HK-2 (cell line): Measurements from ENCODE around the gene SESN1.

Experiments used
- DNase-seq: peaks from one replicate; pipeline ENCODE4 v3.0.0-alpha.2; 2018; ENCODE audit not compliant: unreplicated experiment

SESN1 gene

DNA sequence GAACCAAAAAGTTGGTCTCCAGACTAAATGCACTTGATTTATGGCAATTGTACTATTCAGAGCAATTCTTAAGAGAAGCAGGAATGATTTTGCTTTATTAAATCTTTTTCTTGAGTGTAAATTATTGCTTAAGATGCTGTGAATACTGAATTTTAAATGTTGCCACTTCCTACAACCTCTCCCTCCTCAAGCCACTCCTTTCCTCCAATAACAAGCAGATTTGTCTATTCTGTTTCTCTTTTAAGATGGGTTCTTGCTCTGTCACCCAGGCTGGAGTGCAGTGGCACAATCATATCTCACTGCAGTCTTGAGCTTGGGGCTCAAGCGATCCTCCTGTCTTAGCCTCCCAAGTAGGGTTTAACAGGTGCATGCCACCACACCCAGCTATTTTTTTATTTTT is 65.3 kb downstream of the SESN1 start:
- no peak for DNase-seq

DNA sequence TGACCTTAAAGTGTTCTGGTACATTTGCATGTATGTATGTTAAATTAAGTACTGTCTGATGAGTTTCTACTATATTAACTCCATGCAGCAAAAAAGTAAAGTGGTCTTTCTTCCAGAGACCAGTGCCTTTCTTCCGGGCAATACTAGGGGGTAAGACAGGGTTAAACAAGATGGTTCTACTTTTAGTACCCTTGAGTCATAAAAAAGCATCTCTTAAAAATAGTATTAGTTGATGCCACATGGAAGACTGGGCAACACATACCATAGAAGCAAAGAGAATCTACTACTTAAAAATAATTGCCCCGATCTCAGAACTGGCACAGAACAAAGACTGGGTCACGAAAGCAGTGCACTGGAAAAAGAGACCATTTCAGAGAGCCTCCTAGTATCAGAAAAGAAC is 66.2 kb downstream of the SESN1 start:
- DNase-seq, result no peak

DNA sequence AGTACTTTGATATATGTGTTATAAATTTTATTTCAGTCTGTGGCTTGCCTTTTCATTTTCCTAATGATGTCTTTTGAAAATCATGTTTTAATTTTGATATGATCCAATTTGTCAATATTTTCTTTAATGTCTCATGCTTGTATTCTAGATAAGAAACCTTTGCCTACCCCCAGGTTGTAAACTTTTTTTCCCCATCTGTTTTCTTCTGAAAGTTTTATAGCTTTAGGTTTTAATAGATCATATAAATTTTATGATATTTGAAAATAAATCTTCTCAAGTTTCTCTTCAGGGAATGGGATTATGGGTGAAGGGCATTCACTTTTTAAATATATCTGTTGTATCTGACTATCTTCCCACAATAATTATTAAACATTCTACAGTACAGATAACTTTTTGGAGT is 66.7 kb downstream of the SESN1 start:
- no peak for DNase-seq

DNA sequence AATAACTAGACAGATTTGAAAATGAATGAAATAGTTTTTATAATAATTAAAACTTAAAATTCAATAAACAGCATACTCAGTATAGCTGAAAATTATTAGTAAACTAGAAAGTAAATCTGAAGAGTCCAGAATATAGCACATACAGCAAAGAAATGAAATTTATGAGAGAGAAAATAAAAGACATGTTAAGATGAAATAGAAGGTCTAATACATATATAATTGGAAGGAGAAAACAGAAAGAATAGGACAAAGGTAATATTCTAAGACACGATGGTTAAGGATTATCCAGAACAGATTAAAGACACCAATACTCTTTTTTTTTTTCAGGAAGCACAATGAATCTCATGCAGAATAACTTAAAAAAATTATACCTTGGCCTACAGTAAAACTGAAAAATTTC is 69.0 kb downstream of the SESN1 start:
- no peak for DNase-seq

DNA sequence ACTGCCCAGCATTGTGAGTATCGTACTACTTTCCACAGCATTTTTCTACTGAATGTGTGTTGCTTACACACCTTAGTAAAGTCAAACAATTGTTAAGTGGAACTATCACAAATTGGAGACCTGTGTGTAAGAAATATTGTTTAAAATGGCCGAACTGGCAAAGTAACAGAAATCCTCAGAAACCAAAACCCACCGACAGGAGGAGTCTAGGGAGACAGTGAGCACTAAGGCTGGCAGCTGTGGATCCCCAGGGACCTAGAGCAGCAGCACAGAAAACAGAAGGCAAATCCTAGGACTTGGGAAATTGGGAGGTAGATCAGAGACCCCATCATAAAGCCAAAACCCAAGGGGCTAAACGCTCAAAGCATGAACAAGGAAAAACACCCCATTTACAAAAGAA is 69.9 kb downstream of the SESN1 start:
- no peak for DNase-seq

DNA sequence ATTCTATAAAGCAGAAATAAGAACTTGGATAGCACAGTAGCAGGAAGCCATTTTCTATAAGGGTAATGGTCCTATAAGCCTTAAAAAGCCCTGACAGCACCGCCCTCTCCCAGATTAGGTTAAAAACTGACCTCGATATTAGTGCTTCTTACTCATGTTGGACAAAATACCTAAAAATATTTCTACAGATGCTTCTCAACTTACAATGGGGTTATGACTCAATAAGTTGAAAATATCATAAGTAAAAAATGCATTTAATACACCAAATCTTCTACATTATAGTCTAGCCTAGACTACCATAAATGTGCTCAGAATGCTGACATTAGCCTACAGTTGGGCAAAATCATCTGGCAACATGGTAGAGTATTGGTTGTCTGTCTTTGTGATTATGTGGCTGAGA is 70.3 kb downstream of the SESN1 start:
- no peak for DNase-seq

DNA sequence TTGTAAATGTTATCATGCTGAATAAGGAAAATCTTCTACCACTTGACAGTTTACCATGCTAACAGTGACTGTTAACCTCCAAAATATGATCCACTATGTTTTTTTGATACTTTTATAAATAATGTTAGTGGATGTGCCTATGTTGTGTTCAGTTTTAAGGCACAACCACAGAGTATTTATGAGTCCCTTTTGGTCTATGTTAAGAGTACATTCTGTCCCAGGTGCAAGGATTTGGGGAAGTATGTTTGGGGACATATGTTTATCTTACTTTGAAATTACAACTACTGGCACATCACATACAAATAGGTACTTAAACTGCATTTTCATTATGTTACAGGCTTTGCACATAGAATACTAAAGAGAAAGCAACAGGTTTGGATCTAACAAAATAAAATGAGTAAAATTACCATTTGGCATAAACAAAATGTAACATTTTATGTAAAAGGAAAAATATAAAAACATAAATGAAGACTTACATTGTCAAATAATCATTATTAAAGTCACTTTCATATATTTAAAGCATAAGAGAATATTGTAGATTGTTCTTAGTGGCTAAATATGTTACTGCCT is 71.2 kb downstream of the SESN1 start:
- DNase-seq, result no peak

DNA sequence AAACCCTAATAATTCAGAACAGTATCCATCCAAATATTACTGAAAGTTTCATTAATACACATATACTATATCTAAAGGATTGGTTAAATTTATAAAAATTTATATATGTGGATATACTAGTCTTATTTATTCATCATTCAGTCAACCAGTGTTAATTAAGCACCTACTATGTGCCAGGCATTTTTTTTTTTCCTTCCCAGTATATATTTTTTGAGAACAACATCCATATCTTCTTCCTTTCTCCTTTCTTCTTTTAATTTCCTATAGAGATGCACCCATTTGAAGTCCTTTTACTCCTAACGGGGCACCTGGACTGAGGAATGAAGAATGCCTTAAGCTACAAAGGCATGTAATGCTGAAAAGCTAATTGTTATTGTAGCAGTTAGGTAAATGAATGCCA is 72.8 kb downstream of the SESN1 start:
- no peak for DNase-seq

DNA sequence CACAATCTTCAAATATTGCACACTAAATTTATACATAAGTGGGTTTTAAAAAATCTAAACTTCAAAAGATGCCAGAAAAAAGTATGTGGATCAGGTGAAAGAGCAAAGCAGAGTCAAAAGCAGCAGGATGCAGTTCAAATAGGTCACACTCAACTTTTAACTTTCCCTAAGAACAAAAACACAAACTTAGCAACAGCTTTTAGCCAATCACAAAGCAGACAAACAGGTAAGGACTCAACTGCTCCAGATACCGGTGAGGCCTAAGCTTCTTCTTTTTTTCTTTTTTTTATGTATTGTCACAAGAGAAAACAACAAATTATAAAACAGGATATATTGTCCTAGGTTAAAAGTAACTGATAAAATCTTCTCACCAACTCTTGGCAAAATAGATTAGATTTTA is 74.7 kb downstream of the SESN1 start:
- DNase-seq, result no peak

DNA sequence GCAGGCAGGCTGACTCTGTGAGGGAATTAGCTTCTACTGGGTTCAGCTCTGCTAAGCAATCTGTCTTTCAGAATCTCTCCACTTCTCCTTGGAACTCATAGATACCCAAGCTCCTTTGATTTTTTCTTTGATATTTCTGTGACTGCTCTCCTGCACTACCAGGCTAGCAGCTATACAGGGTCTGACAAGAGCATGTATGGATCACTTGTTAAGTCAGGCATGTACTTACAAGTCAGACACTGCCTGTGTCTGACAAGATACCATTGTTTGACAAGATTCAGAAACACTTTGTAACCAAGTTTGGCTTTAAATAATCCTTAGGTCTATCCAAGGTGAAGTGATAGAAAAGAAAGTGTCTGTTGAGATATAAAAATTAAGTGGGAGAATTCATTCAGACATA is 79.5 kb downstream of the SESN1 start:
- no peak for DNase-seq

DNA sequence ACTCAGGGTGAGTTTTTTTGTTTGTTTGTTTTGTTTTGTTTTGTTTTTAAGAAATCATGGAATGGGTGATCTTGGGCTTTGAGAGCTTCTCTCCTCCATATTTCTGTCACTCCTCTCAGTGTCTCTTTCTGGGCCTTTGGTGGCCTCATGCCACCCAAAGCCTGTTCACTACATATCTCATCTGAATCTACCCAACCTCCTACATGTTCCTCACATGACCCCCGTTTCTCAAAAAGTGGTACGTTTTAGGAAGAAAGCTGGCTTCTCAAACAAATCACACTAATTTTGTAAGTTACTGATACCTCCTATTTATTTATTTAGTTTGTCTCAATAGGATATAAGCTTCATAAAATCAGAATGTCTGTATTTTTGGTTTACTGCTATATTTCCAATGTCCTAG is 80.0 kb downstream of the SESN1 start:
- DNase-seq, result no peak

DNA sequence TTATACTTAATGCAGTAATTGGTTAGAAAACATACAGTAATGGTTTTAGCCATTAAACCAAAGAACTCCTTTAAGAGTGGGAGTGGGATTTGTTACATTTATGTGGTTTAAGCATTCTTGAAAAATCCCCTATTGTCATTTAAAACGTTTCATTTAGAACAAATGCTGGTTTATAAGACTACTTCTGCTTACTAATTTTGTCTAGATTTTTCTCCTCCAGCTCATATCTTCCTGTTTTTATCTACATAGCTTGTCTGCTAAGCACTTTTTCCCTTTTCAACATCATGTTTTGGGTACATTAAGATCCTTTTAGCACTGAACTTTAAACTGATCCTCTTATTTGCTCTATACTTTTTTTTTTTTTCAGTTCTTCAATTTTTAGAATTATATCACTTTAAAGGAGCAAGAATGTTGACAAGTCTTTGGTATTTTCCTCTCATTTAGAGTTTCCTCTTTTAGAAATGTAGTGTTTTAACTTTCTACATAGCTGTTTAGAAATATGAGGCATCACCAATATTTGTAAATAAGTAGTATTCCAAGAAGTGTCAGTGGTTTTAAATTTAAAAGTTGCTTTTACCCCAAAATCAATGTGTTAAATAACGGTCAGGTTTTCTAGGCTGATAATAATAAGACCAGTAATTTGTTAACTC is 80.9 kb downstream of the SESN1 start:
- DNase-seq, result no peak

DNA sequence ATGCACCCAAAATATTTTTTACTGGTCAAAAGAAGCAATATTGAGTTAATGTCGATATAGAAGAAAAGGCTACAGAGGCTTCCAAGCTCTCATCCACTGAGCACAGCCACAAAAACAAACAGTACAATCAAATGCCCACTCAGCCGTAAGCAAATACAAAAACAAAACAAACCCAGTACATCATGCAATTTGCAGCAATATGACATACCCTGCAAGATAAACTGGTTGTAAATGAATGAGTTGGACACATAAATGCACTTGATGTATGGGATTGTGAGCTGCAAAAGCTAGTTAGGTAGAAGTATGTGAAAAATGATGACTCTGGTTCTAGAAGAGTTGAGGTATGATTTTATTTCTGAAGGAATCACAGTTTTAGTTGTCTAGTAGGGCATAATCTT is 83.9 kb downstream of the SESN1 start:
- DNase-seq, result no peak

DNA sequence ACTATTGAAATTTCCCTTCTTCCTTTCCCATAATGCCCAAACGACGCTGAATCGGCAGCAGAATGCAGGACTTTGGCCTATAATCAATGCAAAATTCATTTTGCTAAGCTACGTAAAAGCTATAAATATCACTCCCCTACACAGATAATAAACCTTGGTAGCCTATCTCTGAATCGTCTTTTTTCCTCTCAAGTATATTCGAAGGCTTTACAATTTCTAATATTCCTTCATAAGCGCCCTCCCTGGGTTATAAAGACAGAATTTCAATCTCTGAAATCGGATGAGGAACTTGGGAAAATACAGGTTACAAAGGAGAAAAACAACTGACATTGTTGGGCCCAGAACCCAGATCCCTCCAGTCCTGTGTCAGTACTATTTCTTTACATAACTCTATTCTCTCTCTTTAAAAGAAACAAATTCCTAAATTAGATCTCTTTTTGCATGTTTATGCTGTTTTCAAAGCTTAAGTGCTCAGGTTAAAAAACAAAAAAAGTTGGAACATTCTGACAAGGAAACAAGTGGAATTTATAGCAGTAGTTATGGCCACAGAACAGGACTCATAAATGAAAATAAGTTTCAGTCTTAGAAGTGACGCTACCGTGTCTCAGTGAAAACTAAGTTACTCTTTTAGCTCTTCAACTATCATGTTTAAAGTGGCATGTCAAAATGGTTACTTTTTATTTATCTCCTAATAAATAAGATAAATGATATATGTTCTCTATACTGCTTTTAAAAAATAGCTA is 84.5 kb downstream of the SESN1 start:
- DNase-seq, result no peak

DNA sequence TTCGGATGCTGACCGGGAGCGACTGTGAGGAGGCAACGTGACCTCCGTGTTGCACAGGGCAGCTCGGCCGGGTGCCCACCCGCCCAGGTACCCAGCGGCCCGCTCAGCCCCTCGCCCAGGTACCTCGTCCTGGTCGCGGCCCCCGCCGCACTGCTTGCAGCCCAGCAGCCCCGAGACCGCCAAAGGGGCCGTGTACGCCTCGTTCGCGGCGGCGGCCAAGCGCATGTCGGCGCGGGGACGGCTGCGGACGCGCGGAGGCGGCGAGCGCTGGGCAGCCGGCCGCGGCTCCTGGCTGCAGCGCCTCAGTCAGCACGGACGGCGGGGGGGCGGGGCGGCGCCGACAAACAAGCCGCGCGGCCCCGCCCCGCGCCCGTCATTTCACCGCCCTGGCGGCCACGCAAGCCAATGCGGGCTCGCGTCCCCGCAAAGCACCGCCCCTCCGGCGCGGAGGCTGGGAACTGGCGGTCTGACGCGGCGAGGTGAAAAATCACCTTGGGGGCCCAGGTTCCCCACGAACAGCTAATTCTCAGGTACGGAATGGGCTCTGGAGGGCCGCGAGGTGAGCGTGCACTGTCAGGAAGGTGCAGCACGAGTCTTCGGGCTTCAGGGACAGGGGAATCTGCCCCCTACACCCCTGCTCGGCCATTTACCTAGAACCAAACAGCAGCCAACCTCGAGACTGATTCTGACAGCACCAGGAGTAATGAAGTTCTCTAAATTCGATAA is 85.2 kb downstream of the SESN1 start:
- DNase-seq, result peak; percentile 88

DNA sequence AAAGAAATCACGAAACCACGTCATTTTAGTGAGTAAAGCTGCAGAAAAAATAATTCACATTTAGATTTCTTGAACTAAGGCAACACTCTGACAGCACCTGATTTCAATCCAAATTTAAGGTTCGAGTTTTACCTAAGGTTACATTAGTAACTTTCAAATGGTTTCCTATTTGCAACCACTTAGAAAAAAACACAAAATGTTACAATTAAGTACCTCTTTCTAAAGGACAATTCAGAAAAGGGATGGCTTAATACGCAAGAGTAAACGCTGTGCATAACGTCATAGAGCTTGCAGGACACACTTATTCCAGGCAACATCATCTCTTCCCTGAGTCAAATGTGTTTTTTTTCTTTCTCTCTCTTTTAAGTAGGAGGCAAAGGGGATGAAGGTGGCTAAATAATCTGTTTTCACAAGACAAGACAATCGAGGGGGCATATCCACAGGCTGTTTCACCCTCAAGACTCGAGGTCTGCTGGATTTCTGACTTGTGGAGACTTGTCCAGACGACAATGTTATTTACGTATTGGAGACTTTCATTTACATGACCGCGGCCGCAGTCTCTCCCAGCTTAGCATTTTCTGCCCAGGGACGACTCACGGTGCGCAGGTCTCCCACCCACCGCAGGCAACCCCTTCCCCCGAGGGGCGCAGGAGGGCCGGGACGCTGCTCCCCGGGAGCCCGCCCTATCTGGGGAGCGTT is 86.0 kb downstream of the SESN1 start:
- DNase-seq, result no peak

DNA sequence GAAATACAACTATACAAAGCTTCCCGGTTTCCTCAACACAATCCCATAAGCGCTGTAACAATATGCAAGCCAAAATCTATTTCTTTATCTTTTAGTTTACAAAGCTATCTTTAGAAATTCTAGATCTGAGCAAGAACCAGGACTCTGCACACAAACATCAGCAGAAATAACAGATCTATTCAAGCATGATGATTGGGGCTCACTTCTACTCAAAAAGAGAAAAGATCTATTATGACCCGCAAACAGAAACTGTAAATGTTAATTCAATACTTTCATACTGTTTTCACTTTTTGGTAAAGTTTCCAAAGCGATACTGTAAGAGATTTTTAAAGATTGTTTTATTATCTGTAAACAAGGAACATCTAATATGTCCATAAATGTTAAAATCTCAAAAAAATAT is 86.6 kb downstream of the SESN1 start:
- no peak for DNase-seq

DNA sequence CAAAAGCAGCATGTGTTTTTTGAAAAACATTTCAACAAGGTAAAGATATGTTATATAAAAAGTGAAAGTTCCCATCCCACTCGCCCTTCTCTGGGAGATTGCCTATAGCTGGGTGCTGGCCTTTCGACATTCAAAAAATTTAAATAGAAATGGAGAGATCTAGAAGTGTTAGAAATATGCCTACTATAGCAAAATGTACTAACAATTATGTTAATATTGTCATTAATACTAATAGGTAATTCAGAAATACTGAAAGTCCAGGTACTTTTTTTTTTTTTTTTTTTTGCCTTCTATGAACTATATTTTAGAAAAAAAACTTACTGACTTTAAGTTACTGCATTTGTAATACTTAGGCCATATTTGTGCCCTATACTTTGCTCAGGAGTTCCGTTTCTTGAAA is 87.1 kb downstream of the SESN1 start:
- no peak for DNase-seq

DNA sequence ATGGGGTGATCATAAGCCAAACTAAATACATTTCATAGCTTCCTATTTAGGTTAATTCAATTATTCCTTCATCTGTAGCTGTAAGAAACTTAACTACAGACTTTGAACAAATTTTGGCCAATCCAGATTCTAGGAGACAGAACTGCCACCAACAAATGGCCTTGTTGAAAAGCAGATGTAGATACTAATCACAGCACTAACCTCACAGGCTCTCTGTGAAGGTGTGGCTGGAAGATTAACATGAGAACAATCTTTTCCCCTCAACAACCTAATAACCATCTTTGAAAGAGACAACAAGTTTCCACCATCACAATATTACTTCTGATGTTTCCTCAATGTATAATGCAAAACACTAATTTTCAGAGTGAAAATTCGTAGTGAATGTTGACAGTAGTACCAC is 87.8 kb downstream of the SESN1 start:
- DNase-seq, result no peak

DNA sequence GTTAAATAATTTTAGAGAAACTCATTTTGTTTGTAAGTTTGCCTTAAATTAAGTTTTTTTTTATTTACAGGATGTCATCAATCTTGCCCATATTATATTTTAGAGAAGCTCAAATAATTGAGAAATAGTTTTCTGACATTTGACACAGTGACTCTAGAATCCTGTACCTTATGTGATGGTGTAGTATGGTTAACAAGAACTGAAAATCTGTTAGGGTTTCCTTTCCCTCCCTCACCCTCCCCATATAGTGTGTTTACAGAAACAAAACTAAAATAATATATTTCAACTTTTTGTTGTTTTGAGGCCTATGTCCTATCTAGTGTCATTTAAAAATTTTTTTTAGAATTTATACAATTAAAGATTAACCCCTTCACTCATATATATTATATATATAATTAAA is 91.8 kb downstream of the SESN1 start:
- DNase-seq, result no peak

DNA sequence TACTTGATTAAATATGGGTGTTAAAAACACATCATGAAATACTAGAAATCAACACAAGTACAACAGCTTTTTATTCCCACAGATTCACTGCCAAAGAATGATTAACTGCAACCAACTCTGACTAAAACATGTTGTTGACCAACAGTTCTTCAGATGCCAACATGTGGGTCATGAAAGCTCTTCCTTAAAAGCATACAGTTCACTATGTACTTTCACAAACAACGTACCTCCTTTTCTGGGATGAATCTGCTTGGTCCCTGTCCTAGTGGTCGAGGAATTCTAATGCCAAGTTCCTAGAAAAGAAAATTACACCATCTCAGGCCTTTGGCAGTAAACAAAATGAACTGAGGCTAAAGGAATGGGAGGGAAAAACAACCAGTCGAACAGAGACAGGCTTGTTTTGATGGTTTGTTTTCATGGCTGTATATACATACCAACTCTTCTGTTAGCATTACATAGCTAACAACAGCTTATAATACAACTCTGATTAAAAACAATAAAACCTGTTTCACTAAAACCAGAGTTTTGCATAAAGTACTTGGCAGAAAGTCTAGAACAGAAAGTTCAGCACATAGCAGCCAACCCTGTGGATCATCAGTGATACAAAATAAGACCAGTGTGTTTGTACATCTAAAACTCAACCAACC is 92.5 kb downstream of the SESN1 start:
- DNase-seq, result no peak
